ENCODE measurements around the gene ZBTB24.

Gene ZBTB24

GRCh38 chr6:109453594-109454495 lies 29.2 kb downstream of the ZBTB24 start:
- DNase-seq (ENCODE audit: low read depth in 3 of 3, low spot score in 1 of 3), result no peak

GRCh38 chr6:109453156-109453555 lies 29.9 kb downstream of the ZBTB24 start:
- no peak for DNase-seq (ENCODE audit: low read depth in 3 of 3, low spot score in 1 of 3)

GRCh38 chr6:109452181-109452580 lies 30.8 kb downstream of the ZBTB24 start:
- DNase-seq (ENCODE audit: low read depth in 3 of 3, low spot score in 1 of 3), result no peak

- DNase-seq (ENCODE audit: low read depth in 3 of 3, low spot score in 1 of 3), result no peak
These were observed 31.6 kb downstream of the ZBTB24 start for GRCh38 chr6:109451376-109451775.

- no peak for DNase-seq (ENCODE audit: low read depth in 3 of 3, low spot score in 1 of 3)
These were observed 32.2 kb downstream of the ZBTB24 start for GRCh38 chr6:109450801-109451200.

GRCh38 chr6:109449795-109450673 lies 33.0 kb downstream of the ZBTB24 start:
- DNase-seq (ENCODE audit: low read depth in 3 of 3, low spot score in 1 of 3), result no peak

- no peak for DNase-seq (ENCODE audit: low read depth in 3 of 3, low spot score in 1 of 3)
These were observed 33.8 kb downstream of the ZBTB24 start for GRCh38 chr6:109449064-109449794.

- DNase-seq (ENCODE audit: low read depth in 3 of 3, low spot score in 1 of 3), result no peak
These were observed 34.4 kb downstream of the ZBTB24 start for GRCh38 chr6:109448615-109449014.

- no peak for DNase-seq (ENCODE audit: low read depth in 3 of 3, low spot score in 1 of 3)
These were observed 35.0 kb downstream of the ZBTB24 start for GRCh38 chr6:109447878-109448555.

- DNase-seq (ENCODE audit: low read depth in 3 of 3, low spot score in 1 of 3), result no peak
These were observed 35.9 kb downstream of the ZBTB24 start for GRCh38 chr6:109447087-109447486.

- DNase-seq (ENCODE audit: low read depth in 3 of 3, low spot score in 1 of 3), result no peak
These were observed 36.5 kb downstream of the ZBTB24 start for GRCh38 chr6:109446541-109446940.

GRCh38 chr6:109446072-109446471 lies 36.9 kb downstream of the ZBTB24 start:
- no peak for DNase-seq (ENCODE audit: low read depth in 3 of 3, low spot score in 1 of 3)

GRCh38 chr6:109445382-109445781 lies 37.6 kb downstream of the ZBTB24 start:
- DNase-seq (ENCODE audit: low read depth in 3 of 3, low spot score in 1 of 3), result no peak

- no peak for DNase-seq (ENCODE audit: low read depth in 3 of 3, low spot score in 1 of 3)
These were observed 39.5 kb downstream of the ZBTB24 start for GRCh38 chr6:109443425-109443950.

- no peak for DNase-seq (ENCODE audit: low read depth in 3 of 3, low spot score in 1 of 3)
These were observed 40.6 kb downstream of the ZBTB24 start for GRCh38 chr6:109442393-109442924.

- peak in 1 of 3 donors; percentile 29 for DNase-seq (ENCODE audit: low read depth in 3 of 3, low spot score in 1 of 3)
These were observed 41.8 kb downstream of the ZBTB24 start for GRCh38 chr6:109441069-109441816.

GRCh38 chr6:109440331-109441068 lies 42.5 kb downstream of the ZBTB24 start, which contains the start of the genes PPIL6 and SMPD2:
Gene PPIL6 (minus strand): TSS chr6:109440628. CDS start chr6:109440590, 38 bp downstream.
Gene SMPD2 (plus strand): TSS chr6:109440724. CDS start chr6:109441122, 398 bp downstream.
- DNase-seq (ENCODE audit: low read depth in 3 of 3, low spot score in 1 of 3), result peak; percentile 35 to 68 (median 47)

GRCh38 chr6:109436041-109436440 lies 47.0 kb downstream of the ZBTB24 start:
- DNase-seq (ENCODE audit: low read depth in 3 of 3, low spot score in 1 of 3), result no peak
